LNCaP clone FGC (cell line): ENCODE measurements around the gene TAS2R50.

Experiments
- DNase-seq: peaks from one replicate; pipeline ENCODE4 v3.0.0-alpha.2; 2011; ENCODE audit warnings: low read depth
- H3K4me3 ChIP-seq: 2 replicates; pipeline ENCODE4 v1.5.1; 2011; ENCODE audit warnings: mild to moderate bottlenecking, low read depth, low read length, control low read depth
- TF ChIP-seq, protein P1 (sequence below): IDR thresholded peaks from 2 replicates; pipeline ENCODE4 v1.5.1; 2012; ENCODE audit warnings: mild to moderate bottlenecking; ENCODE audit not compliant: control insufficient read depth, insufficient read depth; ENCODE audit errors: extremely low read depth

TAS2R50 gene

DNA sequence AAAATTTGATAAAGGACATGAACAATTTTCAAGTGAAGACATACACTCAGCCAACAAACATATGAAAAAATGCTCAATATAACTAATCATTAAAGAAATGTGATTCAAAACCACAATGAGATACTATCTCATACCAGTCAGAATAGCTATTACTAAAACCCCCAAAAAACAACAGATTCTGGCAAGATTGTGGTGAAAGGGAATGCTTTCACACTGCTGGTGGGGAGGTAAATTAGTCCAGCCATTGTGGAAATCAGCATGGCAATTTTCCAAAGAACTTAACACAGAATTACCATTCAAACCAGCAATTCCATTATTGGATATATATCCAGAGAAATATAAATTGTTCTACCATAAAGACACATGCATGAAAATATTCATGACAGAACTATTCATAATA, 29.0 kb downstream of the TAS2R50 start:
- DNase-seq: no peak
- no peak overlapping the region for H3K4me3 ChIP-seq
- TF ChIP-seq, protein P1, sequence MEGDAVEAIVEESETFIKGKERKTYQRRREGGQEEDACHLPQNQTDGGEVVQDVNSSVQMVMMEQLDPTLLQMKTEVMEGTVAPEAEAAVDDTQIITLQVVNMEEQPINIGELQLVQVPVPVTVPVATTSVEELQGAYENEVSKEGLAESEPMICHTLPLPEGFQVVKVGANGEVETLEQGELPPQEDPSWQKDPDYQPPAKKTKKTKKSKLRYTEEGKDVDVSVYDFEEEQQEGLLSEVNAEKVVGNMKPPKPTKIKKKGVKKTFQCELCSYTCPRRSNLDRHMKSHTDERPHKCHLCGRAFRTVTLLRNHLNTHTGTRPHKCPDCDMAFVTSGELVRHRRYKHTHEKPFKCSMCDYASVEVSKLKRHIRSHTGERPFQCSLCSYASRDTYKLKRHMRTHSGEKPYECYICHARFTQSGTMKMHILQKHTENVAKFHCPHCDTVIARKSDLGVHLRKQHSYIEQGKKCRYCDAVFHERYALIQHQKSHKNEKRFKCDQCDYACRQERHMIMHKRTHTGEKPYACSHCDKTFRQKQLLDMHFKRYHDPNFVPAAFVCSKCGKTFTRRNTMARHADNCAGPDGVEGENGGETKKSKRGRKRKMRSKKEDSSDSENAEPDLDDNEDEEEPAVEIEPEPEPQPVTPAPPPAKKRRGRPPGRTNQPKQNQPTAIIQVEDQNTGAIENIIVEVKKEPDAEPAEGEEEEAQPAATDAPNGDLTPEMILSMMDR: no peak

DNA sequence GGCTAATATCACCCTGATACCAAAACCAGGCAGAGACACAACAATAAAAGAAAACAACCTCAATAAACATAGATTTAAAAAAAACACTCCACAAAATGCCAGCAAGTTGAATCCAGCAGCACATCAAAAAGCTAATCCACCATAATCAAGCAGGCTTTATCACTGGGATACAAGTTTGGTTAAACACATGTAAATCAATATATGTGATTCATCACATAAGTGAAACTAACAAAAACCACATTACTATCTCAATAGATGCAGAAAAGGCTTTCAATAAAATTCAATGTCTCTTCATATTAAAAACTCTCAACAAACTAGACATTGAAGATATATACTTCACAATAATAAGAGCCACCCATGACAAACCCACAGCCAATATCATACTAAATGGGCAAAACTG, 30.6 kb downstream of the TAS2R50 start:
- DNase-seq: no peak
- H3K4me3 ChIP-seq: no peak overlapping the region
- TF ChIP-seq, protein P1: no peak

DNA sequence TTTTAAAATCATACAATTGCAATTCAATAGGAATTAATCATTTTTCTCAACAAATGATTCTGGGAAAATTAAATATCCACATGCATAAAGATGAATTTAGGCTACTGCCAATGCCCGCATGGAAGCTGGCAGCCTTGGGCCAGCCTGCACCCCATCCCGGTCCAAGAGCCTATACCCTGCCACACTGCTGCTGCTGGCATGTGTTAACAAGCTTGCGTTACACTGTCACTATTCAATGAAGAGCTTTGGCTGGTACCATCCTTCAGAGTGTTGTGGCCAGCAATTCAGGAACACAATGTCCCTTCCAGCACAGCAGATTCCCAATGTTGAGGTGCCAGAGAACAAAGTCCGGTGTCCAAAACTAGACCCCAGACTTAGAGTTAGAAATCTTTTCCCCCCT, 34.1 kb downstream of the TAS2R50 start:
- no peak for DNase-seq
- TF ChIP-seq, protein P1: no peak
- H3K4me3 ChIP-seq: no peak overlapping the region

DNA sequence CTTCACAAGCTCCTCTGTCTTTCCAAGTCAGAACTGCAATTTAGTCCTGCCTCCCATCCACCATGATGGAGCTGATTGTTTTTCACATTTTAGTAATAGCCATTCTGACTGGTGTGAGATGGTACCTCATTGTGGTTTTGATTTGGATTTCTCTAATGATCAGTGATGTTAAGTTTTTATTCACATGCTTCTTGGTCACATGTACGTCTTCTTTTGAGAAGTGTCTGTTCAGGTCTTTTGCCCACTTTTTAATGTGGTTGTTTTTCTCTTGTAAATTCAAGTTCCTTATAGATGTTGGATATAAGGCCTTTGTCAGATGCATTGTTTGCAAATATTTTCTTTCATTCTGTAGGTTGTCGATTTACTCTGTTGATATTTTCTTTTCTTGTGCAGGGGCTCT, 43.5 kb downstream of the TAS2R50 start:
- H3K4me3 ChIP-seq: no peak overlapping the region
- DNase-seq: no peak
- TF ChIP-seq, protein P1: no peak

DNA sequence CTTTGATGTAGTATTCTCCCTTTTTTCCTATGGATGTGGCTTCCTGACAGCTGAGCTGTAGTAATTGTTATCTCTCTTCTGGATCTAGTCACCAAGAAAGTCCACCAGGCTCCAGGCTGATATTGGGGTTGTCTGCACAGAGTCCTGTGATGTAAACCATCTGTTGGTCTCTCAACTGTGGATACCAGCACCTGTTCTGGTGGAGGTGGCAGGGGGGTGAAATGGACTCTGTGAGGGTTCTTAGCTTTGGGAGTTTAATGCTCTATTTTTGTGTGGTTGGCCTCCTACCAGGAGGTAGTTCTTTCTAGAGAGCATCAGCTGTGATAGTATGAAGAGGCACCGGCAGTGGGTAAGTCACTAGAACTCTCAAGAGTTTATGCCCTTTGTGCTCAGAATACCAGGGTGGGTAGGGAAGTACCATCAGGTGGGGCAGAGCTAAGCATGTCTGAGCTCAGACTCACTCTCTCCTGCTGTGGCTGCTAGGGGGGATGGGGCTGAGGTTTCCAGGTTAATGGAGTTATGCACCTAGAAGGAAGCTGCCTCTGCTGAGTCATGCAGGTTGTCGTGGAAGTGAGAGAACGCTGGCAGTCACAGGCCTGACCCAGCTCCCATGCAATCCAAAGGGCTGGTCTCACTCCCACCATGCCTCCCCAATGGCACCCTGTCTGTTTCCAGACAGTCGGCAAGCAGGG, 44.6 kb downstream of the TAS2R50 start:
- H3K4me3 ChIP-seq: no peak overlapping the region
- TF ChIP-seq, protein P1: no peak
- DNase-seq: no peak

DNA sequence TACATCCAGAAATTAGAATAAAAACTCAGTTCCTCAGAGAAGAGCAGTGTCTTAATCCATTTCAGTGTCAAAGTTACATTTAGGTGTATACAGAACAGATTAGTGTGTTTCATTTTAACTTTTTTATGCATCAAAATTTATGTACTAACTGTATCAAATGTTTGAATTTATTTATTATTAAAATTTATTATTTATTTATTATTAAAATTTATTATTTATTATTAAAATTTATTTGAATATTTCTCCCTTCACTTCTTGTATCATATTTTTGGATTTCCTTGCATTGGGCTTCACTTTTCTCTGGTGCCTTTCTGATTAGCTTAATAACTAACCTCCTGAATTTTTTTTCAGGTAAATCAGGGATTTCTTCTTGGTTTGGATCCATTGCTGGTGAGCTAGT, 45.3 kb downstream of the TAS2R50 start:
- TF ChIP-seq, protein P1: no peak
- no peak for DNase-seq

DNA sequence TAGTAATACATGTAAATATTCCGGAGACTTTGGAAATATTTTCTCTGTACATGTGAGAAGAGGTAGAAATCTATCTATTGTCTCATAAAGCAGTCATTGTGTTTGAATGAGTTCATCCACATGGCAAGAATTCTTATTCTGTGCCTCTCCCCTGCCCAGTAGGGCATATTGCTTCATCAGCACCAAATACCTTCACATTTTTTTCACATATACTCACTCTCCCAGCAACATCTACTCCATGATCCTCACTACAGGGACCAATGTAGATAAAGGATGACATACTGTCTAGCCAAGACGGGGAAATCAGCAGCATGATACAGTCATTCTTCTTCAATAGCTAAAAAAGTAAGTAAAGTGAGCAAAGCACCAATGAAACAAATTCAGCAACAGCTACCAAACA, 46.3 kb downstream of the TAS2R50 start:
- H3K4me3 ChIP-seq: no peak overlapping the region
- DNase-seq: no peak
- TF ChIP-seq, protein P1: no peak

More for the DNA sequence above, 45.3 kb downstream of the TAS2R50 start:
- no peak overlapping the region for H3K4me3 ChIP-seq
